SK-N-SH (cell line): Measurements from ENCODE around the gene EFCAB6.

ENCODE experiments used
- CHD2 ChIP-seq: fragments of 150-350 bp; IDR thresholded peaks from 2 replicates; pipeline ENCODE4 v1.6.1; 2018; ENCODE audit warnings: low read length; ENCODE audit not compliant: partially characterized antibody
- CTCF ChIP-seq: fragments of 200-600 bp; sonication (generic); IDR thresholded peaks from 2 replicates; pipeline ENCODE4 v1.6.1; 2017; ENCODE audit warnings: antibody characterized with exemption, mild to moderate bottlenecking, moderate library complexity
- EP300 ChIP-seq, 2 experiments: IDR thresholded peaks; 2 replicates each; pipeline versions ENCODE4 v1.4.0 to v1.6.1; 2012; ENCODE audit warnings: borderline replicate concordance in 1 of 2, low read depth in 1 of 2, low read length in 1 of 2
- FOXM1 ChIP-seq: IDR thresholded peaks from 2 replicates; pipeline ENCODE4 v1.4.0; 2012; ENCODE audit warnings: low read depth, mild to moderate bottlenecking
- POLR2AphosphoS5 ChIP-seq: IDR thresholded peaks from 2 replicates; pipeline ENCODE4 v1.6.1; 2012; ENCODE audit warnings: low read depth, low read length
- TAF1 ChIP-seq: IDR thresholded peaks from 2 replicates; pipeline ENCODE4 v1.6.1; 2012; ENCODE audit warnings: low read depth, mild to moderate bottlenecking, low read length, moderate library complexity, borderline replicate concordance
- TF ChIP-seq, protein P1 (sequence below): IDR thresholded peaks from 2 replicates; pipeline ENCODE4 v1.4.0; 2012; ENCODE audit warnings: low read depth
- TF ChIP-seq, protein P2 (sequence below): IDR thresholded peaks from 2 replicates; pipeline ENCODE4 v1.4.0; 2012; ENCODE audit warnings: low read depth, borderline replicate concordance

GRCh38 chr22:43743929-43744643 lies 68.0 kb downstream of the EFCAB6 start:
- no peak for TF ChIP-seq CTCF
- no peak for TF ChIP-seq FOXM1
- TF ChIP-seq, protein P1, sequence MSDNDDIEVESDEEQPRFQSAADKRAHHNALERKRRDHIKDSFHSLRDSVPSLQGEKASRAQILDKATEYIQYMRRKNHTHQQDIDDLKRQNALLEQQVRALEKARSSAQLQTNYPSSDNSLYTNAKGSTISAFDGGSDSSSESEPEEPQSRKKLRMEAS, result no peak
- TF ChIP-seq, protein P2, sequence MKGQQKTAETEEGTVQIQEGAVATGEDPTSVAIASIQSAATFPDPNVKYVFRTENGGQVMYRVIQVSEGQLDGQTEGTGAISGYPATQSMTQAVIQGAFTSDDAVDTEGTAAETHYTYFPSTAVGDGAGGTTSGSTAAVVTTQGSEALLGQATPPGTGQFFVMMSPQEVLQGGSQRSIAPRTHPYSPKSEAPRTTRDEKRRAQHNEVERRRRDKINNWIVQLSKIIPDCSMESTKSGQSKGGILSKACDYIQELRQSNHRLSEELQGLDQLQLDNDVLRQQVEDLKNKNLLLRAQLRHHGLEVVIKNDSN, result no peak
- no peak for TF ChIP-seq POLR2AphosphoS5
- no peak for TF ChIP-seq CHD2
- no peak for TF ChIP-seq TAF1
- TF ChIP-seq EP300 (IDR thresholded peaks at IDR 0.05; ENCODE audit: borderline replicate concordance in 1 of 2, low read depth in 1 of 2, low read length in 1 of 2), result no peak
